HG03469 (cell line): ENCODE measurements around the gene CMTM2.
"Not testable (repeated sequence)": the region's sequence is repeated elsewhere in the genome, so short reads cannot be mapped to it uniquely, and the experiment has no call there.

ENCODE experiments used
- ATAC-seq: cut with Tn5 transposase; IDR thresholded peaks from one replicate; pipeline ENCODE4 v1.9.1; 2021; ENCODE audit warnings: mild to moderate bottlenecking, moderate library complexity, moderate number of reproducible peaks; ENCODE audit not compliant: unreplicated experiment

The CMTM2 gene

GRCh38 chr16:66552286-66553177, 26.7 kb upstream of the CMTM2 start, which contains the start of gene CKLF:
TSS of gene CKLF (plus strand) at chr16:66552576. CDS start at chr16:66552716, 140 bp downstream.
- peak; percentile 66 for ATAC-seq

- ATAC-seq = no peak
Measured at GRCh38 chr16:66553223-66553622, 26.0 kb upstream of the CMTM2 start.

- ATAC-seq = no peak
Measured at GRCh38 chr16:66554021-66554420, 25.2 kb upstream of the CMTM2 start.

- ATAC-seq = no peak
Measured at GRCh38 chr16:66554495-66554894, 24.8 kb upstream of the CMTM2 start.

- no peak for ATAC-seq
Measured at GRCh38 chr16:66560107-66560506, 19.2 kb upstream of the CMTM2 start.

- no peak for ATAC-seq
Measured at GRCh38 chr16:66561381-66562080, 17.7 kb upstream of the CMTM2 start.

- no peak for ATAC-seq
Measured at GRCh38 chr16:66562409-66562808, 16.9 kb upstream of the CMTM2 start.

- no peak for ATAC-seq
Measured at GRCh38 chr16:66562986-66563385, 16.3 kb upstream of the CMTM2 start.

GRCh38 chr16:66563574-66564334, 15.5 kb upstream of the CMTM2 start:
- ATAC-seq = no peak

GRCh38 chr16:66566051-66566901, 13.0 kb upstream of the CMTM2 start, which contains the start of gene CMTM1:
TSS of gene CMTM1 (plus strand) at chr16:66566439. CDS start at chr16:66566514, 75 bp downstream.
- no peak for ATAC-seq

- ATAC-seq = not testable (repeated sequence)
Measured at GRCh38 chr16:66567270-66567669, 12.0 kb upstream of the CMTM2 start.

- ATAC-seq = no peak
Measured at GRCh38 chr16:66568355-66568754, 10.9 kb upstream of the CMTM2 start.

GRCh38 chr16:66569131-66569530, 10.1 kb upstream of the CMTM2 start:
- no peak for ATAC-seq

- ATAC-seq = no peak
Measured at GRCh38 chr16:66569827-66570405, 9.3 kb upstream of the CMTM2 start.

GRCh38 chr16:66572356-66572755, 6.9 kb upstream of the CMTM2 start:
- no peak for ATAC-seq

GRCh38 chr16:66574081-66574480, 5.2 kb upstream of the CMTM2 start:
- ATAC-seq = no peak

- ATAC-seq = no peak
Measured at GRCh38 chr16:66574531-66574930, 4.7 kb upstream of the CMTM2 start.

GRCh38 chr16:66575060-66575459, 4.2 kb upstream of the CMTM2 start:
- ATAC-seq = no peak

GRCh38 chr16:66576296-66576695, 3.0 kb upstream of the CMTM2 start:
- no peak for ATAC-seq
